Left forelimb (tissue), 1 donor: Measurements from ENCODE around the gene CDKN2AIPNL.
"Not testable (repeated sequence)": the region's sequence is repeated elsewhere in the genome, so short reads cannot be mapped to it uniquely, and the experiment has no call there.

Experiments
- DNase-seq: peaks from one replicate; pipeline ENCODE4 v3.0.0-alpha.2; 2018; ENCODE audit warnings: low spot score

The CDKN2AIPNL gene

GRCh38 chr5:134397196-134397595 is 14.5 kb downstream of the CDKN2AIPNL start:
- DNase-seq: no peak

- no peak for DNase-seq
Observed at GRCh38 chr5:134396274-134396673, 15.4 kb downstream of the CDKN2AIPNL start.

- no peak for DNase-seq
Observed at GRCh38 chr5:134394932-134395331, 16.7 kb downstream of the CDKN2AIPNL start.

GRCh38 chr5:134392301-134392700 is 19.4 kb downstream of the CDKN2AIPNL start:
- DNase-seq: no peak

GRCh38 chr5:134387443-134387842 is 24.2 kb downstream of the CDKN2AIPNL start:
- no peak for DNase-seq

GRCh38 chr5:134383980-134384697 is 27.5 kb downstream of the CDKN2AIPNL start:
- DNase-seq: no peak

- DNase-seq: not testable (repeated sequence)
Observed at GRCh38 chr5:134382204-134382603, 29.5 kb downstream of the CDKN2AIPNL start.

GRCh38 chr5:134380346-134380745 is 31.3 kb downstream of the CDKN2AIPNL start:
- DNase-seq: no peak

- DNase-seq: no peak
Observed at GRCh38 chr5:134374232-134374631, 37.4 kb downstream of the CDKN2AIPNL start.

- not testable (repeated sequence) for DNase-seq
Observed at GRCh38 chr5:134373633-134374032, 38.0 kb downstream of the CDKN2AIPNL start.

GRCh38 chr5:134371834-134372340 is 39.8 kb downstream of the CDKN2AIPNL start:
- DNase-seq: peak; percentile 75

- peak; percentile 98 for DNase-seq
Observed at GRCh38 chr5:134370871-134371833, 40.5 kb downstream of the CDKN2AIPNL start, which contains the start of gene UBE2B. TSS of gene UBE2B (plus strand) at chr5:134371569. CDS start at chr5:134371596, 27 bp downstream.

- no peak for DNase-seq
Observed at GRCh38 chr5:134370311-134370870, 41.3 kb downstream of the CDKN2AIPNL start.

- DNase-seq: no peak
Observed at GRCh38 chr5:134365604-134366003, 46.1 kb downstream of the CDKN2AIPNL start.

- no peak for DNase-seq
Observed at GRCh38 chr5:134355681-134356080, 56.0 kb downstream of the CDKN2AIPNL start.
